ENCODE results near the gene GRAMD4. TPM values are rescaled to one million over a fixed set of nuclear protein-coding genes. Genes with fewer than 3 reads are reported as not detected.

Gene GRAMD4
- total RNA-seq, 1 donor from 2014 or later, result 16.8 TPM

DNA sequence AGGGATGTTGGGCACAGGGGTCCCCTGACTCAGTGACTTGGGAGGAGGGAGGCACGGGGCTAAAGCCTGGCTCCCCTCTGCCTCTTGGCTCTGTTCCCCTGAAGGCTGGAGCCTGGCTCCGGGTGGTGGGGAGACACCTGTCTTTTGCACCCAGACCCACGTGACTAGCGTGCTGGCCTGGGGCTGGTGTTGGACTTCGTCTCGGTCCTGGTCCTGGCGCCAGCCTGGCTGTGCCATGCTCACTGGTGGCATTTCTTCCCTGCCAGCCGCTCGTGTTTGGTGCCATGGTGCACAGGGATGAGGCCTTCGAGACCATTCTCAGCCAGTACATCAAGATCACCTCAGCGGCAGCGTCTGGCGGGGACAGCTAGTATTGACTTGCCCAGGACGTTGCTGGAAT is 56.7 kb downstream of the GRAMD4 start:
- FAIRE-seq (no peak), DNase-seq (ENCODE audit: low read depth) (no peak)
- Histone ChIP-seq H3K36me3 (ENCODE audit: control insufficient read depth, insufficient read depth, low read length) (peaks cover 2% of the 10 kb centered on the region), H3K4me3 (ENCODE audit: low read depth, low read length) (no peak overlapping the region), H3K27me3 (ENCODE audit: control insufficient read depth, insufficient read depth, low read length) (no peaks in the 10 kb centered on the region)
- TF ChIP-seq, protein P1, sequence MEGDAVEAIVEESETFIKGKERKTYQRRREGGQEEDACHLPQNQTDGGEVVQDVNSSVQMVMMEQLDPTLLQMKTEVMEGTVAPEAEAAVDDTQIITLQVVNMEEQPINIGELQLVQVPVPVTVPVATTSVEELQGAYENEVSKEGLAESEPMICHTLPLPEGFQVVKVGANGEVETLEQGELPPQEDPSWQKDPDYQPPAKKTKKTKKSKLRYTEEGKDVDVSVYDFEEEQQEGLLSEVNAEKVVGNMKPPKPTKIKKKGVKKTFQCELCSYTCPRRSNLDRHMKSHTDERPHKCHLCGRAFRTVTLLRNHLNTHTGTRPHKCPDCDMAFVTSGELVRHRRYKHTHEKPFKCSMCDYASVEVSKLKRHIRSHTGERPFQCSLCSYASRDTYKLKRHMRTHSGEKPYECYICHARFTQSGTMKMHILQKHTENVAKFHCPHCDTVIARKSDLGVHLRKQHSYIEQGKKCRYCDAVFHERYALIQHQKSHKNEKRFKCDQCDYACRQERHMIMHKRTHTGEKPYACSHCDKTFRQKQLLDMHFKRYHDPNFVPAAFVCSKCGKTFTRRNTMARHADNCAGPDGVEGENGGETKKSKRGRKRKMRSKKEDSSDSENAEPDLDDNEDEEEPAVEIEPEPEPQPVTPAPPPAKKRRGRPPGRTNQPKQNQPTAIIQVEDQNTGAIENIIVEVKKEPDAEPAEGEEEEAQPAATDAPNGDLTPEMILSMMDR (IDR thresholded peaks at IDR 0.05; ENCODE audit: insufficient read depth, low read length, severe bottlenecking), result no peak

DNA sequence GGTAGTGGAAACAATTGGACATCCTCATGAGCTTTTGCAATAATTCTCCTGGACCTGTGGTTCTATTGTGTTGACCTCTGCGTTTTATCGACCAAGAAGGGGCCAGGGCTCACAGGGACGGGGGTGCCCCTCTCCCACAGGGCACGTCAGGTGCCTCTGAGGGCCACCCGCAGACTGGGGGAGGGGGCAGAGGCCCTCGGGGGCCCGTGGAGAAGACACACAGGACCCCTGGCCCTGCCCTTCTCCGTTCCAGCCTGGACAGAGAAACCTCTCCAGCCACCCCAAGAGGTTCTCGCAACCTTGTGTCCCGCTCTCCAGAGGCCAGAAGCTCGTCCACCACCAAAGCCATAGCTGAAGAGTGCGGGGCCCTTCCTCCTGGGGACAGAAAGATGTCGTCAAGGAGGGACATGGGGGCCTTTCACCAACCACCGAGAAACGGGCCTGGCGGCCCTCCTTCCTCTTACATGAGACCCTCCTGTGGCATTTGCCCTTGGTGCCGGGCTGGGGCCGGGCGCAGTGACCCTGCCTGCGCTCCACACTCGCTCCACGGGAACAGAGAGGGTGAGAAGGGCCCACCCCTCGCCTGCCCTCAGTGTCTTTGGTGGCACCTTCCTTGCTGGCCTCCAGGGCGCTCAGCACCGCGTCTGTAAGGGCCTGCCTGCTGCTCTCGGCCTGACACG is 57.3 kb downstream of the GRAMD4 start:
- TF ChIP-seq, protein P1 (IDR thresholded peaks at IDR 0.05; ENCODE audit: insufficient read depth, low read length, severe bottlenecking), result no peak
- H3K27me3 ChIP-seq (ENCODE audit: control insufficient read depth, insufficient read depth, low read length), result no peaks in the 10 kb centered on the region
- no peak for FAIRE-seq
- no peak for DNase-seq (ENCODE audit: low read depth)
- H3K4me3 ChIP-seq (ENCODE audit: low read depth, low read length), result no peak overlapping the region
- H3K36me3 ChIP-seq (ENCODE audit: control insufficient read depth, insufficient read depth, low read length), result peaks cover 2% of the 10 kb centered on the region

DNA sequence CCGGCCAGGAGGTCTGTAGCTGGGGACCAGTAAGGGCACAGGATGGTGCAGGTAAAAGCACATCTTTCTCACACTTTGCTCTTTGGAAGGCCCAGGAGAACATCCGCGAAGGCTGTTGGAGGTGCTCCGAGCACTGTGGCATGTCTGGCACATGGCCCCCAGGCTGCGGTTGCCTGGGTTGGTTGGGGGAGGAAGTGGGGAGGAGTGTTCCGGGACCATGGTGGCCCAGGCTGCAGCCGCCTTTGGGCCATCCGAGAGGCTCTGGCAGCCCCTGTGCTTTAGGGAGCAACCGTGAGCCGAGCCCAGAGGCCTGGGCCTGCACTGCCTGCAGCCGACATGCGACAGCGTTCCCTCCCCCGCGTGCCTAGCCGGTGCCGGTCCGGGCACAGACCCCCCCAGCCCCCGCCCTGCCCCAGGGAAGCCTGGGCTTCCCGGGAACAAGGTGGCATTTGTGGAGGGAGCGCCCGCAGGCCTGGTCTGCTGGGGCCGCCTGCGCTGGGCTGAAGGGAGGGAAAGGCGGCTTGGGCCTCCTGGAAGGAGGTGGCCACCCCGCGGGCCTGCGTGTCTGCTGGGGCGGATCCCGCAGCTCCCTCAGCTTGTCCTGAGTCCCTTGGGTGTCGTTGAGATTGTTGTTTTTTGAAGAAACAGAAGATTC is 57.9 kb downstream of the GRAMD4 start:
- Histone ChIP-seq H3K4me3 (ENCODE audit: low read depth, low read length) (no peak overlapping the region), H3K27me3 (ENCODE audit: control insufficient read depth, insufficient read depth, low read length) (no peaks in the 10 kb centered on the region), H3K36me3 (ENCODE audit: control insufficient read depth, insufficient read depth, low read length) (peaks cover 2% of the 10 kb centered on the region)
- TF ChIP-seq, protein P1 (IDR thresholded peaks at IDR 0.05; ENCODE audit: insufficient read depth, low read length, severe bottlenecking), result no peak
- FAIRE-seq (no peak), DNase-seq (ENCODE audit: low read depth) (no peak)

DNA sequence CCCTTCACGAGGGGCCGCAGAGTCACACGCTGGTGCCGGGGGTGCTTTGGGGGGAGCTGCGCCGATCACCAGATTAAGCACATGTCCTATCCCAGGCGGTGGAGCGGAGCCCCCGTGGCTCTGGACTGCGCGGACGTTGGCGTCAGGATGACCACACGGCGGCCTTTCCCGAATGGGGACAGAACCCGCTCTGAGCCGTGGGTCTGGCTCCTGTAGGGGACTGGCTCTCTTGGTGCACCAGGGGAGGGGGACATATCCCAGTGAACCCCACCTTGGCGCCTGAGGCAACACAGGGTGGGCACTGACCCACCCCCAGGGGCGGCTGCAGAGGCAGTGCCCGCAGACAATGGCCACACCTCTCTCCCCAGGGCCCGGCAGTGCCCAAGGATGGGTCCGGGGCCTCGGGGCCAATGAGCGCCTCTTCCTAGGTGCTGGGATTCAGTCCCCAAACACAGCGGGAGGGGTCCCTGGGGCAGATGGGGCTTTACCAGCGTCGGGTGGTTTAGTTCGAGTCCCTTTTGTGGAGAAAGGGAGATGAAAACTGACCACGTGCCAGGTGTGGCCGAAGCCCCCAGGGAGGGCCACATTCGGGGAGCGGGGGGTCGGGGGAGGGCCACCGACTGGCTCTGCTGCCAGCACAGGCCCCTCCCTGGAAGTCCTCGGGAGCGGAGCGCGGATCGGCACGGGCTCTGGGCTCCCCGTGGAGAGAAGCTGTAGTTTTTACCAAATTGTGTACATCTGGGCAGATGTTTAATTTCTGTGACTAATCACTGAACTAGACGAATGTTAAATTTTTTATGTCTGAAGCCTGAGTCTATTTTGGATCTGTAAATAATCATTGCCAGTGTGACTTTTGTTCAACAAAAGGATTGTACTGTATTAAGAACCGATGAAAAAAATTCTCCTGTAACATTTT is 58.9 kb downstream of the GRAMD4 start:
- DNase-seq (ENCODE audit: low read depth) (no peak), FAIRE-seq (no peak)
- Histone ChIP-seq H3K4me3 (ENCODE audit: low read depth, low read length) (no peak overlapping the region), H3K27me3 (ENCODE audit: control insufficient read depth, insufficient read depth, low read length) (no peaks in the 10 kb centered on the region), H3K36me3 (ENCODE audit: control insufficient read depth, insufficient read depth, low read length) (no peaks in the 10 kb centered on the region)
- TF ChIP-seq, protein P1 (IDR thresholded peaks at IDR 0.05; ENCODE audit: insufficient read depth, low read length, severe bottlenecking), result no peak

DNA sequence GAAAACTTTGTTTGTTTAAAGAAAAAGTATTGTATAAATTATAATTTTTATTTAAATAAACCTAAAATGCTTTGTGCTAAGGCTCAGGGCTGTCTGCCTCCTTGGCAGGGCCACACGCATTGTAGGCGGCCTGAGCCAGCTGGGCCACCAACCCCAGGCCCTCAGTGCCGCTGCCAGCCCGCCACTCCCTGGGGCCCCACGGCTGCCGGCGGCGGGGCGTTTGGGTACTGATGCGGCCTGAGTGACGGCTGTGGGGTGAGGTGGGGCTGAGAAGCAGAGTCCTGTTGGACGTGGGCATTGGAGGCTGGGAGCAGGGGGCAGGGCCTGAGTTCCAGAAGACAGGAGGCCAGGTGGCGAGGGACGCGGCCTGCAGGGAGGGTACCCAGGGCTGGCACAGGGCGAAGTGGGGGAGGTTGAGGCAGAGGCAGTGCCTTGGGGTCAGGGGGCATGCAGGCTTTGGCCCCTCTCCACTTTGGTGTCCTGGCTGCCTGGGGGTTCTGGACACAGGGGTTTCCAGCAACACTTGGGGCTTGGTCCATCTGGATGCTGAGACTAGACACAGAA is 59.6 kb downstream of the GRAMD4 start:
- FAIRE-seq (no peak), DNase-seq (ENCODE audit: low read depth) (no peak)
- no peaks in the 10 kb centered on the region for H3K27me3 ChIP-seq (ENCODE audit: control insufficient read depth, insufficient read depth, low read length)
- H3K36me3 ChIP-seq (ENCODE audit: control insufficient read depth, insufficient read depth, low read length), result no peaks in the 10 kb centered on the region
- TF ChIP-seq, protein P1 (IDR thresholded peaks at IDR 0.05; ENCODE audit: insufficient read depth, low read length, severe bottlenecking), result no peak
- H3K4me3 ChIP-seq (ENCODE audit: low read depth, low read length), result no peak overlapping the region

Data from bronchial epithelial cell (primary cell).